Measurements from ENCODE around the gene SCAMP4. TPM values are rescaled to one million over a fixed set of nuclear protein-coding genes. Genes with fewer than 3 reads are reported as not detected.

SCAMP4 gene
- total RNA-seq, 6 experiments from 2014 or later, result 51.7 to 84.8 (median 58.5) TPM

- Mint-ChIP-seq H3K27ac (no peak overlapping the region), H3K4me1 (ENCODE audit: low read depth) (peaks cover 7% of the 10 kb centered on the region)
Measured at GRCh38 chr19:1893791-1894190, 11.4 kb upstream of the SCAMP4 start.

GRCh38 chr19:1896508-1896907 is 8.7 kb upstream of the SCAMP4 start:
- no peaks in the 10 kb centered on the region for H3K36me3 Mint-ChIP-seq (ENCODE audit: low read depth)
- no peak overlapping the region for H3K27ac Mint-ChIP-seq
- no peak for DNase-seq
- TF ChIP-seq CTCF (IDR thresholded peaks at IDR 0.05), result no peak
- H3K9me3 Mint-ChIP-seq, result no peaks in the 10 kb centered on the region
- no peak overlapping the region for H3K4me3 Mint-ChIP-seq
- H3K4me1 Mint-ChIP-seq (ENCODE audit: low read depth), result peaks cover 7% of the 10 kb centered on the region
- no peaks in the 10 kb centered on the region for H3K27me3 Mint-ChIP-seq (ENCODE audit: insufficient read depth)

More at GRCh38 chr19:1893791-1894190, 11.4 kb upstream of the SCAMP4 start:
- no peaks in the 10 kb centered on the region for H3K36me3 Mint-ChIP-seq (ENCODE audit: low read depth)
- H3K27me3 Mint-ChIP-seq (ENCODE audit: insufficient read depth), result peaks cover 2% of the 10 kb centered on the region
- no peak overlapping the region for H3K4me3 Mint-ChIP-seq
- TF ChIP-seq CTCF (IDR thresholded peaks at IDR 0.05), result no peak
- no peaks in the 10 kb centered on the region for H3K9me3 Mint-ChIP-seq
- no peak for DNase-seq

- Mint-ChIP-seq H3K27ac (no peak overlapping the region), H3K4me3 (no peak overlapping the region), H3K9me3 (no peaks in the 10 kb centered on the region), H3K27me3 (ENCODE audit: insufficient read depth) (no peaks in the 10 kb centered on the region; the same call in 1 of the 2 replicates), H3K36me3 (ENCODE audit: low read depth) (no peaks in the 10 kb centered on the region; the same call in 1 of the 2 replicates), H3K4me1 (ENCODE audit: low read depth) (peaks cover 12% of the 10 kb centered on the region)
- TF ChIP-seq CTCF (IDR thresholded peaks at IDR 0.05), result no peak
- DNase-seq, result no peak
Measured at GRCh38 chr19:1901940-1902404, 3.2 kb upstream of the SCAMP4 start.

- no peaks in the 10 kb centered on the region; the same call in 1 of the 2 replicates for H3K27me3 Mint-ChIP-seq (ENCODE audit: insufficient read depth)
Measured at GRCh38 chr19:1902923-1903322, 2.3 kb upstream of the SCAMP4 start.

GRCh38 chr19:1904860-1905109 is 414 bp upstream of the SCAMP4 start:
- peaks cover 6% of the 10 kb centered on the region for H3K4me1 Mint-ChIP-seq (ENCODE audit: low read depth)
- peak overlapping the region; percentile 45 for H3K27ac Mint-ChIP-seq
- H3K4me3 Mint-ChIP-seq, result peak overlapping the region; percentile 93; the same call in 1 of the 2 replicates
- no peak for DNase-seq
- no peaks in the 10 kb centered on the region; the same call in 1 of the 2 replicates for H3K27me3 Mint-ChIP-seq (ENCODE audit: insufficient read depth)
- no peaks in the 10 kb centered on the region for H3K9me3 Mint-ChIP-seq
- H3K36me3 Mint-ChIP-seq (ENCODE audit: low read depth), result no peaks in the 10 kb centered on the region; the same call in 1 of the 2 replicates
- TF ChIP-seq CTCF (IDR thresholded peaks at IDR 0.05), result no peak

More at GRCh38 chr19:1902923-1903322, 2.3 kb upstream of the SCAMP4 start:
- H3K36me3 Mint-ChIP-seq (ENCODE audit: low read depth), result no peaks in the 10 kb centered on the region; the same call in 1 of the 2 replicates
- DNase-seq, result no peak
- H3K4me3 Mint-ChIP-seq, result no peak overlapping the region
- TF ChIP-seq CTCF (IDR thresholded peaks at IDR 0.05), result no peak
- H3K4me1 Mint-ChIP-seq (ENCODE audit: low read depth), result peaks cover 6% of the 10 kb centered on the region
- no peaks in the 10 kb centered on the region for H3K9me3 Mint-ChIP-seq
- no peak overlapping the region for H3K27ac Mint-ChIP-seq
